Measurements from ENCODE around the gene H1-8.

Gene H1-8

GRCh38 chr3:129519896-129520715, 22.9 kb upstream of the H1-8 start:
- ATAC-seq = no peak

GRCh38 chr3:129520960-129521359, 22.0 kb upstream of the H1-8 start:
- TF ChIP-seq OSR1 (CRISPR knock-in tag; IDR thresholded peaks at IDR 0.05) = no peak
- no peak for TF ChIP-seq SNAI2 (CRISPR knock-in tag; IDR thresholded peaks at IDR 0.05)
- no peak for TF ChIP-seq ZNF565 (CRISPR knock-in tag; conservative IDR thresholded peaks at IDR 0.05; ENCODE audit: low read depth)
- TF ChIP-seq ZC3H10 (CRISPR knock-in tag; IDR thresholded peaks at IDR 0.05) = no peak
- TF ChIP-seq TSHZ2 (CRISPR knock-in tag; IDR thresholded peaks at IDR 0.05) = no peak
- TF ChIP-seq ESRRG (CRISPR knock-in tag; IDR thresholded peaks at IDR 0.05) = no peak
- TF ChIP-seq PATZ1 (CRISPR knock-in tag; IDR thresholded peaks at IDR 0.05; ENCODE audit: borderline replicate concordance) = no peak
- no peak for TF ChIP-seq PPARA (CRISPR knock-in tag; IDR thresholded peaks at IDR 0.05; ENCODE audit: borderline replicate concordance)
- TF ChIP-seq CSDC2 (CRISPR knock-in tag; IDR thresholded peaks at IDR 0.05) = no peak
- no peak for TF ChIP-seq BACH2 (CRISPR knock-in tag; IDR thresholded peaks at IDR 0.05; ENCODE audit: borderline replicate concordance)
- TF ChIP-seq ZFP30 (CRISPR knock-in tag; IDR thresholded peaks at IDR 0.05) = no peak
- TF ChIP-seq ZNF70 (CRISPR knock-in tag; IDR thresholded peaks at IDR 0.05) = no peak
- no peak for TF ChIP-seq ZFP3 (CRISPR knock-in tag; IDR thresholded peaks at IDR 0.05)
- TF ChIP-seq GLIS3 (CRISPR knock-in tag; IDR thresholded peaks at IDR 0.05) = no peak
- TF ChIP-seq ZNF8 (CRISPR knock-in tag; IDR thresholded peaks at IDR 0.05) = no peak
- no peak for TF ChIP-seq TOX (CRISPR knock-in tag; IDR thresholded peaks at IDR 0.05; ENCODE audit: borderline replicate concordance)
- no peak for TF ChIP-seq ARNTL (CRISPR knock-in tag; IDR thresholded peaks at IDR 0.05; ENCODE audit: borderline replicate concordance, low read depth)
- no peak for TF ChIP-seq RARB (CRISPR knock-in tag; IDR thresholded peaks at IDR 0.05)
- ATAC-seq = no peak

More at GRCh38 chr3:129519896-129520715, 22.9 kb upstream of the H1-8 start:
- TF ChIP-seq ZNF70 (CRISPR knock-in tag; IDR thresholded peaks at IDR 0.05) (no peak), ESRRG (CRISPR knock-in tag; IDR thresholded peaks at IDR 0.05) (no peak), ZNF8 (CRISPR knock-in tag; IDR thresholded peaks at IDR 0.05) (no peak), ARNTL (CRISPR knock-in tag; IDR thresholded peaks at IDR 0.05; ENCODE audit: borderline replicate concordance, low read depth) (no peak), OSR1 (CRISPR knock-in tag; IDR thresholded peaks at IDR 0.05) (no peak), ISL1 (CRISPR knock-in tag; IDR thresholded peaks at IDR 0.05) (no peak), BACH2 (CRISPR knock-in tag; IDR thresholded peaks at IDR 0.05; ENCODE audit: borderline replicate concordance) (no peak), ZFP3 (CRISPR knock-in tag; IDR thresholded peaks at IDR 0.05) (no peak), GLIS3 (CRISPR knock-in tag; IDR thresholded peaks at IDR 0.05) (no peak), TOX (CRISPR knock-in tag; IDR thresholded peaks at IDR 0.05; ENCODE audit: borderline replicate concordance) (no peak), SNAI2 (CRISPR knock-in tag; IDR thresholded peaks at IDR 0.05) (no peak)

- TF ChIP-seq PATZ1 (CRISPR knock-in tag; IDR thresholded peaks at IDR 0.05; ENCODE audit: borderline replicate concordance) = no peak
- ATAC-seq = no peak
Observed at GRCh38 chr3:129521611-129522010, 21.4 kb upstream of the H1-8 start.

- TF ChIP-seq CSRNP3 (CRISPR knock-in tag; IDR thresholded peaks at IDR 0.05) (no peak), ZC3H10 (CRISPR knock-in tag; IDR thresholded peaks at IDR 0.05) (no peak), TSHZ2 (CRISPR knock-in tag; IDR thresholded peaks at IDR 0.05) (no peak), PPARA (CRISPR knock-in tag; IDR thresholded peaks at IDR 0.05; ENCODE audit: borderline replicate concordance) (no peak), ZNF8 (CRISPR knock-in tag; IDR thresholded peaks at IDR 0.05) (no peak), GLIS3 (CRISPR knock-in tag; IDR thresholded peaks at IDR 0.05) (no peak), SNAI2 (CRISPR knock-in tag; IDR thresholded peaks at IDR 0.05) (no peak), RARB (CRISPR knock-in tag; IDR thresholded peaks at IDR 0.05) (no peak), ZNF70 (CRISPR knock-in tag; IDR thresholded peaks at IDR 0.05) (no peak)
- no peak for ATAC-seq
Observed at GRCh38 chr3:129522953-129523352, 20.0 kb upstream of the H1-8 start.
